ENCODE measurements around the gene CHST7. TPM values are rescaled to one million over a fixed set of nuclear protein-coding genes. Genes with fewer than 3 reads are reported as not detected.

CHST7 gene
- total RNA-seq, 4 donors from 2014 or later = 4.9 to 10.3 (median 7.6) TPM

DNA sequence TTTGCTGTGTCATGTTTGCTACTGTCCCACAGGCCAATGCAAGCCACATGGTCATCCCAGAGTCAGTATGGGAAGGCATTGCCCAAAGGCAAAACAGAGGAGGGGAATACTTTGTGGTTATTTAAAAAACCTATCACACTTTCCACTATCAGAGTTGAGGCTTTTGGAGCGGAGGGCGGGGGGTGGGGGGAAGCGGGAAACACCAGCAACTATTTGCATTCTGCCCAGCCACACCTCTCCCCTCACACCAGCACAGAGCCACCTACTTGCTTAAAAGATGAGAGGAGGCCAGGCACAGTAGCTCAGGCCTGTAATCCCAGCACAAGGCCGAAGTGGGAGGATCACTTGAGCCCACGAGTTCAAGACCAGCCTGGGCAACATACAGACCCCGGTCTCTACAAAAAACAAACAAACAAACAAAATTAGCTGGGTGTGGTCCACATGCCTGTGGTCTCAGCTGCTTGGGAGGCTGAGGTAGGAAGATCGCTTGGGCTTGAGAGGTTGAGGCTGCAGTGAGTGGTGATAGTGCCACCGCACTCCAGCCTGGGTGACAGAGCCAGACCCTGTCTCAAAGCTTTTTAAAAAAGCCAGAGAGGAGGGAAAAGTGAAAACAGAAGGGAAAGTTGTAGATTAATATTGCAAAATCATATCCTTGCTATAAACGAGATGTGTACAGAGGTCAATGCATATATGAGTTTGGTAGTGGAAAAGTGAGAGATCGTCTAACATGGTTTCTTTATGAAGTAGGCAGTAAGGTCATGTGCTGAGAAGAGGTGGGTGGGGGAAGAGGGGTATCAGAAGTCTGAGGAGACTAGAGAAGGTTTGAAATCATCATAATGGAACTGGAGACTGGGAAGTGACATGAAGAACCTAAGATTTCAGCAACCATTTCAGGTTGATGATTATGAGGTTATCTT, 1.9 kb upstream of the CHST7 start:
- intact Hi-C loops (cut with DNase I; ENCODE audit: low total_unique reads) (no loop called here), in situ Hi-C loops (cut with MboI; ENCODE audit: low pct_ligation_motif_present in 1 of 4, low pct_unique_long_range_greater_than_20kb in 1 of 4, low sequenced_read_pairs in 3 of 4) (loop anchor here in 1 of 4 donors (25.0 kb wide), 1 partner anchor 216 kb away; no protein-coding TSS in a partner anchor)
- H3K27ac ChIP-seq = no peak overlapping the region
- TF ChIP-seq POLR2AphosphoS5 (IDR thresholded peaks at IDR 0.05) (no peak), EP300 (IDR thresholded peaks at IDR 0.05; ENCODE audit: low read depth) (no peak), POLR2A (IDR thresholded peaks at IDR 0.05) (no peak)
- TF ChIP-seq, protein P1, sequence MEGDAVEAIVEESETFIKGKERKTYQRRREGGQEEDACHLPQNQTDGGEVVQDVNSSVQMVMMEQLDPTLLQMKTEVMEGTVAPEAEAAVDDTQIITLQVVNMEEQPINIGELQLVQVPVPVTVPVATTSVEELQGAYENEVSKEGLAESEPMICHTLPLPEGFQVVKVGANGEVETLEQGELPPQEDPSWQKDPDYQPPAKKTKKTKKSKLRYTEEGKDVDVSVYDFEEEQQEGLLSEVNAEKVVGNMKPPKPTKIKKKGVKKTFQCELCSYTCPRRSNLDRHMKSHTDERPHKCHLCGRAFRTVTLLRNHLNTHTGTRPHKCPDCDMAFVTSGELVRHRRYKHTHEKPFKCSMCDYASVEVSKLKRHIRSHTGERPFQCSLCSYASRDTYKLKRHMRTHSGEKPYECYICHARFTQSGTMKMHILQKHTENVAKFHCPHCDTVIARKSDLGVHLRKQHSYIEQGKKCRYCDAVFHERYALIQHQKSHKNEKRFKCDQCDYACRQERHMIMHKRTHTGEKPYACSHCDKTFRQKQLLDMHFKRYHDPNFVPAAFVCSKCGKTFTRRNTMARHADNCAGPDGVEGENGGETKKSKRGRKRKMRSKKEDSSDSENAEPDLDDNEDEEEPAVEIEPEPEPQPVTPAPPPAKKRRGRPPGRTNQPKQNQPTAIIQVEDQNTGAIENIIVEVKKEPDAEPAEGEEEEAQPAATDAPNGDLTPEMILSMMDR (IDR thresholded peaks at IDR 0.05) = no peak
- peaks cover 0 to 14% (median 10%) of the 10 kb centered on the region in 4 donors for H3K4me1 ChIP-seq
- no peak overlapping the region for H3K4me3 ChIP-seq
- no peaks in the 10 kb centered on the region for H3K36me3 ChIP-seq
- WGBS, 2 donors (ENCODE audit: low coverage in 1 of 2) = 76% methylated on average over 10 of the region's 10 CpGs; no CpG with 5 or more reads in 1 of the 2 donors
- no peaks in the 10 kb centered on the region for H3K9me3 ChIP-seq
- peaks cover 7% of the 10 kb centered on the region for H3K27me3 ChIP-seq
- DNase-seq = no peak

DNA sequence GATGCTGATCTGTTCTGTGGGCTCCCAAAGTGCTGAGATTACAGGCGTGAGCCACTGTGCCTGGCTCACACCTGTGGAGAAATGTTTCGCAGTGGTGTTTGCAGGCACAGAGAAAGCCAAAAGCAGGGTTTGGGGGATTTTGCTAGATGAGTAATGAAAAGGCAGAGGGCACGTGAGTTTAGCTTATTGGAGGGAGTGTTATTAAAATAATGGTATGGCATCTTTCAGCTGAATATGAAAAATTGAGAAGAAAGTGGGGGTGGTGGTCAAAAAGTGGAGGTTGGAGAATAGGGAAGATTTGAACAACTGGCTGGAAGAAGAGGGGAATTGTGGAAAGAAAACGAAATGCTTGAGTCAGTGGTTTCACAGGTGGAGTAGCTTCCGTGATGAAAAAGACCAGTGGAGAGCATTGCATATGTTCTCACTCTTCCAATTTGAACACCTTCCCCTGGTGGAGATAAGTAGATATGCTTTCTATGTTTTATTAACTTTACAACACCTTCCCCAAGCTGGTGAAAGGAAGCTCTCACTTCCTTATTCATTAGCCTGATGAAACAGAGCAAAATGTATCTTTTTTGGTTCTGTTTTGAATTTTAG, 1.1 kb upstream of the CHST7 start:
- in situ Hi-C loops (cut with MboI; ENCODE audit: low pct_ligation_motif_present in 1 of 4, low pct_unique_long_range_greater_than_20kb in 1 of 4, low sequenced_read_pairs in 3 of 4) (loop anchor here in 1 of 4 donors (25.0 kb wide), 1 partner anchor 215 kb away; no protein-coding TSS in a partner anchor), intact Hi-C loops (cut with DNase I; ENCODE audit: low total_unique reads) (no loop called here)
- Histone ChIP-seq H3K9me3 (no peaks in the 10 kb centered on the region), H3K27me3 (peaks cover 7% of the 10 kb centered on the region), H3K27ac (peak overlapping the region in 1 of 4 donors; percentile 72), H3K4me1 (peaks cover 0 to 14% (median 10%) of the 10 kb centered on the region in 4 donors), H3K4me3 (no peak overlapping the region), H3K36me3 (no peaks in the 10 kb centered on the region)
- TF ChIP-seq, protein P1 (IDR thresholded peaks at IDR 0.05) = peak in 2 of 5 experiments; percentile 21 to 29
- TF ChIP-seq POLR2AphosphoS5 (IDR thresholded peaks at IDR 0.05) = no peak
- WGBS, 2 donors (ENCODE audit: low coverage in 1 of 2) = 60 to 66% methylated on average over 1 to 5 of the region's 5 CpGs
- no peak for DNase-seq

DNA sequence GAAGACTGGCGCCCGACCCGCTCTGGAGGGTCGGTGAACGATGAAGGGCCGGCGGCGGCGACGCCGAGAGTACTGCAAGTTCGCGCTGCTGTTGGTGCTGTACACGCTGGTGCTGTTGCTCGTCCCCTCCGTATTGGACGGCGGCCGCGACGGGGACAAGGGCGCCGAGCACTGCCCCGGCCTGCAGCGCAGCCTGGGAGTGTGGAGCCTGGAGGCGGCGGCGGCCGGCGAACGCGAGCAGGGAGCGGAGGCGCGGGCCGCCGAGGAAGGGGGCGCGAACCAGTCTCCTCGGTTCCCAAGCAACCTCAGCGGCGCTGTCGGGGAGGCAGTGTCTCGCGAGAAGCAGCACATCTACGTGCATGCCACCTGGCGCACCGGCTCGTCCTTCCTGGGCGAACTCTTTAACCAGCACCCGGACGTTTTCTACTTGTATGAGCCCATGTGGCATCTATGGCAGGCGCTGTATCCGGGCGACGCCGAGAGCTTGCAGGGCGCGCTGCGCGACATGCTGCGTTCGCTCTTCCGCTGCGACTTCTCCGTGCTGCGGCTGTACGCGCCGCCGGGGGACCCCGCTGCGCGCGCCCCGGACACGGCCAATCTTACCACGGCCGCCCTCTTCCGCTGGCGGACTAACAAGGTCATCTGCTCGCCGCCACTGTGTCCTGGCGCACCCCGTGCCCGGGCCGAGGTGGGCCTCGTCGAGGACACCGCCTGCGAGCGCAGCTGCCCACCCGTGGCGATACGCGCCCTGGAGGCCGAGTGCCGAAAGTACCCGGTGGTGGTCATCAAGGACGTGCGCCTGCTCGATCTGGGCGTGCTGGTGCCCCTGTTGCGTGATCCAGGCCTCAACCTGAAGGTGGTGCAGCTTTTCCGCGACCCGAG, 568 bp downstream of the CHST7 start:
- TF ChIP-seq EP300 (IDR thresholded peaks at IDR 0.05; ENCODE audit: low read depth) = no peak
- no peak for TF ChIP-seq POLR2A (IDR thresholded peaks at IDR 0.05)
- TF ChIP-seq, protein P1 (IDR thresholded peaks at IDR 0.05) = no peak
- TF ChIP-seq POLR2AphosphoS5 (IDR thresholded peaks at IDR 0.05) = no peak
- intact Hi-C loops (cut with DNase I; ENCODE audit: low total_unique reads) = no loop called here
- Histone ChIP-seq H3K27ac (peak overlapping the region; percentile 72 to 81 (median 78)), H3K9me3 (no peaks in the 10 kb centered on the region), H3K27me3 (peaks cover 7% of the 10 kb centered on the region), H3K4me1 (peaks cover 0 to 14% (median 10%) of the 10 kb centered on the region in 4 donors), H3K4me3 (peak overlapping the region; percentile 48 to 66 (median 54)), H3K36me3 (no peaks in the 10 kb centered on the region)
- DNase-seq = peak; percentile 63
- 68% methylated on average over 77 of the region's 107 CpGs; no CpG with 5 or more reads in 1 of the 2 donors for WGBS, 2 donors (ENCODE audit: low coverage in 1 of 2)
- in situ Hi-C loops (cut with MboI; ENCODE audit: low pct_ligation_motif_present in 1 of 4, low pct_unique_long_range_greater_than_20kb in 1 of 4, low sequenced_read_pairs in 3 of 4) = loop anchor here in 1 of 4 donors (25.0 kb wide), 1 partner anchor 213 kb away; no protein-coding TSS in a partner anchor
